DND-41 (cell line): ENCODE measurements around the gene FZD4.

Experiments used
- ATAC-seq: fragments of 200-7000 bp; cut with Tn5 transposase; 3 replicates; pipeline ENCODE4 v1.9.1; 2021; ENCODE audit warnings: low read depth; ENCODE audit not compliant: insufficient read depth
- DNase-seq: peaks from one replicate; pipeline ENCODE4 v3.0.0-alpha.2; 2020
- H2AFZ ChIP-seq: 2 replicates; pipeline ENCODE4 v1.6.0; 2012; ENCODE audit warnings: low read depth, low read length
- H3K27ac ChIP-seq: 2 replicates; pipeline ENCODE4 v1.5.1; 2012; ENCODE audit warnings: low read length, inconsistent platforms
- H3K27me3 ChIP-seq: fragments of 200-600 bp; sonication (generic); 2 replicates; pipeline ENCODE4 v1.6.0; 2012; ENCODE audit warnings: low read length, mild to moderate bottlenecking, inconsistent platforms; ENCODE audit not compliant: insufficient read depth, poor library complexity
- H3K36me3 ChIP-seq: 2 replicates; pipeline ENCODE4 v1.5.1; 2012; ENCODE audit warnings: low read length, inconsistent platforms; ENCODE audit not compliant: insufficient read depth
- H3K4me1 ChIP-seq: 2 replicates; pipeline ENCODE4 v1.5.1; 2012; ENCODE audit warnings: mild to moderate bottlenecking, low read length; ENCODE audit not compliant: insufficient read depth
- H3K4me2 ChIP-seq: 2 replicates; pipeline ENCODE4 v1.6.0; 2012; ENCODE audit warnings: mild to moderate bottlenecking, moderate library complexity, low read length, inconsistent platforms; ENCODE audit not compliant: insufficient read depth
- H3K4me3 ChIP-seq, 2 experiments: fragments of 200-600 bp in 1 of 2; shearing (Covaris generic) in 1 of 2; 2 replicates each; pipeline ENCODE4 v1.5.1; 2012 to 2016; ENCODE audit warnings: inconsistent platforms in 2 of 2, low read length in 2 of 2, mild to moderate bottlenecking in 2 of 2, low read depth in 1 of 2, moderate library complexity in 1 of 2
- H3K79me2 ChIP-seq: 2 replicates; pipeline ENCODE4 v1.6.0; 2012; ENCODE audit warnings: low read length, inconsistent platforms; ENCODE audit not compliant: insufficient read depth
- H3K9ac ChIP-seq: 2 replicates; pipeline ENCODE4 v1.6.0; 2012; ENCODE audit warnings: low read depth, mild to moderate bottlenecking, inconsistent platforms, low read length, moderate library complexity
- H3K9me3 ChIP-seq: 2 replicates; pipeline ENCODE4 v1.5.1; 2012; ENCODE audit warnings: low read length, moderate library complexity, mild to moderate bottlenecking, inconsistent platforms; ENCODE audit not compliant: insufficient read depth, severe bottlenecking
- H4K20me1 ChIP-seq: 2 replicates; pipeline ENCODE4 v1.6.0; 2012; ENCODE audit warnings: low read length; ENCODE audit not compliant: insufficient read depth
- EZH2 ChIP-seq: IDR thresholded peaks from 3 replicates; pipeline ENCODE4 v1.6.1; 2012; ENCODE audit warnings: borderline replicate concordance, low read depth, mild to moderate bottlenecking, moderate library complexity, low read length, inconsistent platforms; ENCODE audit not compliant: severe bottlenecking
- TF ChIP-seq, protein P1 (sequence below): IDR thresholded peaks from 2 replicates; pipeline ENCODE4 v1.5.1; 2012; ENCODE audit warnings: borderline replicate concordance, low read length, moderate library complexity, mild to moderate bottlenecking; ENCODE audit not compliant: poor library complexity, severe bottlenecking; ENCODE audit errors: extremely low read depth

FZD4 gene

DNA sequence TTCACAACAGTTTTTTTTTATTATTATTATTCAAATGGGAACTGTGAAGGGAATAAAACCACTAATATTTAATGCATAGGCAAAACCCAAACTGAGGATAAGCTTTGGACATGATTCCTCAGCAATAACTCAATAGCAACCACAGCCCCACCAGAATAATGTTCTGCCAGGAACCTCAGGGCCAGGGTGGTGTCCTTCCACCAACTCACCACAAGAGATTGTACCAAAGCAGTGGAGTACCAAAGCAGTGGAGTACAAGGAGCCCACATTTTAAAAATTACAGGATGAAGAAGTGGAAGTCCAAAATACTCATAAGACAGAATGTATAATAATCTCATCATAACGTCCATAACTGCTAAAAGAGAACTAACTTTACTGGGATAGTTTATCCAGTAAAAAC, 32.5 kb upstream of the FZD4 start:
- no peaks in the 10 kb centered on the region for H3K4me1 ChIP-seq
- H3K4me3 ChIP-seq = no peak overlapping the region
- ATAC-seq (no peak), DNase-seq (no peak)
- no peaks in the 10 kb centered on the region for H3K79me2 ChIP-seq
- no peak overlapping the region for H2AFZ ChIP-seq
- H3K9me3 ChIP-seq = no peaks in the 10 kb centered on the region
- H4K20me1 ChIP-seq = no peaks in the 10 kb centered on the region
- peaks cover 22% of the 10 kb centered on the region for H3K27me3 ChIP-seq
- TF ChIP-seq EZH2 = no peak
- TF ChIP-seq, protein P1, sequence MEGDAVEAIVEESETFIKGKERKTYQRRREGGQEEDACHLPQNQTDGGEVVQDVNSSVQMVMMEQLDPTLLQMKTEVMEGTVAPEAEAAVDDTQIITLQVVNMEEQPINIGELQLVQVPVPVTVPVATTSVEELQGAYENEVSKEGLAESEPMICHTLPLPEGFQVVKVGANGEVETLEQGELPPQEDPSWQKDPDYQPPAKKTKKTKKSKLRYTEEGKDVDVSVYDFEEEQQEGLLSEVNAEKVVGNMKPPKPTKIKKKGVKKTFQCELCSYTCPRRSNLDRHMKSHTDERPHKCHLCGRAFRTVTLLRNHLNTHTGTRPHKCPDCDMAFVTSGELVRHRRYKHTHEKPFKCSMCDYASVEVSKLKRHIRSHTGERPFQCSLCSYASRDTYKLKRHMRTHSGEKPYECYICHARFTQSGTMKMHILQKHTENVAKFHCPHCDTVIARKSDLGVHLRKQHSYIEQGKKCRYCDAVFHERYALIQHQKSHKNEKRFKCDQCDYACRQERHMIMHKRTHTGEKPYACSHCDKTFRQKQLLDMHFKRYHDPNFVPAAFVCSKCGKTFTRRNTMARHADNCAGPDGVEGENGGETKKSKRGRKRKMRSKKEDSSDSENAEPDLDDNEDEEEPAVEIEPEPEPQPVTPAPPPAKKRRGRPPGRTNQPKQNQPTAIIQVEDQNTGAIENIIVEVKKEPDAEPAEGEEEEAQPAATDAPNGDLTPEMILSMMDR = no peak
- H3K4me2 ChIP-seq = no peak overlapping the region
- no peak overlapping the region for H3K27ac ChIP-seq
- H3K36me3 ChIP-seq = no peaks in the 10 kb centered on the region
- H3K9ac ChIP-seq = no peak overlapping the region

GRCh38 chr11:86984701-86985100, 29.5 kb upstream of the FZD4 start:
- Histone ChIP-seq H3K36me3 (no peaks in the 10 kb centered on the region), H2AFZ (no peak overlapping the region), H3K4me2 (no peak overlapping the region), H3K4me3 (no peak overlapping the region), H3K27me3 (peaks cover 10% of the 10 kb centered on the region), H3K9ac (no peak overlapping the region), H3K79me2 (no peaks in the 10 kb centered on the region), H3K4me1 (no peaks in the 10 kb centered on the region), H4K20me1 (no peaks in the 10 kb centered on the region), H3K9me3 (no peaks in the 10 kb centered on the region), H3K27ac (no peak overlapping the region)
- no peak for DNase-seq
- TF ChIP-seq EZH2 = no peak
- TF ChIP-seq, protein P1 = no peak
- no peak for ATAC-seq

DNA sequence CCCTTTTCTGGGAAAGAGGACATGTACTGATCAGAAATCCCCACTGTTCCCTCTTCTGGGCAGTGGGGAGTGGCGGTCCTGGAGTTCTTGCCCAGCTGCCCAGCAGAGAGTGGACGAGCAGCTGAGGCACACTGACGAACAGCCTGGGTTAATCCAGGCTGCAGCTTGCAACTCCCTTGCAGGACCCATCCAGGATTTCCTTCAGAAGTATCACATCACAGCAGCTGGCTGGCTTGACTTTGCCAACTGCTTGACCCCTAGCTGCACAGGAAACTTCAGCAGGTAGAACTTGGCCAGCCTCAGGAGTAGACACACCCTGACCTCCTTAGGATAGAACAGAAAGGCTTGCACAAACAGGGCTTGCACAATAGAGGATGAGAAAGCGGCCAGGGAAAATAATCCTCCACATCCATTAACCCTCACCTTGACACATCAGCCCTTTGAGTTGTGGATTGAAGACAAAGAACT, 27.9 kb upstream of the FZD4 start:
- no peak overlapping the region for H3K4me3 ChIP-seq
- H3K9ac ChIP-seq = no peak overlapping the region
- H3K27me3 ChIP-seq = no peaks in the 10 kb centered on the region
- no peaks in the 10 kb centered on the region for H3K79me2 ChIP-seq
- no peaks in the 10 kb centered on the region for H3K9me3 ChIP-seq
- no peak overlapping the region for H3K4me2 ChIP-seq
- DNase-seq (no peak), ATAC-seq (no peak)
- H4K20me1 ChIP-seq = no peaks in the 10 kb centered on the region
- no peak overlapping the region for H2AFZ ChIP-seq
- TF ChIP-seq, protein P1 = no peak
- TF ChIP-seq EZH2 = no peak
- H3K36me3 ChIP-seq = no peaks in the 10 kb centered on the region
- no peak overlapping the region for H3K27ac ChIP-seq
- H3K4me1 ChIP-seq = no peaks in the 10 kb centered on the region
